Keratinocyte (primary cell): ENCODE measurements around the gene SPATC1L.

Experiments
- CTCF ChIP-seq, 3 experiments: IDR thresholded peaks in 1 of 3; conservative IDR thresholded peaks in 1 of 3; optimal IDR thresholded peaks in 1 of 3; 2 replicates in 2 of 3; 3 replicates in 1 of 3; pipeline versions ENCODE3 to v1.5.1; 2011; ENCODE audit warnings: low read length in 3 of 3, mild to moderate bottlenecking in 3 of 3, moderate library complexity in 2 of 3, control low read depth in 1 of 3, inconsistent platforms in 1 of 3; ENCODE audit not compliant: insufficient read depth in 2 of 3; ENCODE audit errors: extremely low read depth in 1 of 3
- EZH2 ChIP-seq: IDR thresholded peaks from one replicate; pipeline ENCODE4 v1.6.1; 2012; ENCODE audit warnings: inconsistent platforms, mild to moderate bottlenecking, low read length, moderate library complexity

DNA sequence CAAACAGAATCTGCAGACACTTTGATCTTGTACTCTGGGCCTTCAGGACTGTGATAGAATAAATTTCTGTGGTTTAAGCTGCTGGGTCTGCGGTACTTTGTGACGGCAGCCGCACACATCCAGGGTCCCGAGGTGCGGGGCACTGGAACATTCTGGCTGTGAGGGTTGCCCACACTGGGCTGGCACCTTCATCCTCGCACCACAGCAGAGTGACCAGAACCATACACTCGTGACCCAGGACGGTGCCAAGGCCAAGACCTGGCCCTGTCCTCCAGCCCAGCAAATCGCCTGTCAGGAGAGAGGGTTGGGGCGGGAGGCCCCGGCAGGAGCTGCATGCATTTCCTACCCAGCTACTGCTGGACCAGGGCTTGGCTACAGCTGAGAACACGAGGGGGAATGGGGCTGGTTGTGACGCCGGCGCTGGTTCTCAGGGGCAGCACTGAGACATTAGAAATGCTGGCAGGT, 26.2 kb downstream of the SPATC1L start:
- TF ChIP-seq CTCF (optimal IDR thresholded peaks at IDR 0.05 in 1 of 3, IDR thresholded peaks at IDR 0.05 in 1 of 3, conservative IDR thresholded peaks at IDR 0.05 in 1 of 3; ENCODE audit: extremely low read depth in 1 of 3, insufficient read depth in 2 of 3, low read length in 3 of 3) (no peak), EZH2 (no peak)
